Natural killer cell (primary cell): ENCODE results near the gene GBP6. TPM values are rescaled to one million over a fixed set of nuclear protein-coding genes. Genes with fewer than 3 reads are reported as not detected.

ENCODE experiments used
- ATAC-seq, 3 donors: fragments of 150-1000 bp in 2 of 3; fragments of 200-7000 bp in 1 of 3; cut with Tn5 transposase; 1 replicate in 1 of 3; 2 replicates in 2 of 3; pipeline ENCODE4 v1.10.0; 2021; ENCODE audit warnings: mild to moderate bottlenecking in 2 of 3, moderate library complexity in 2 of 3
- DNase-seq, 2 donors: peaks; one replicate each; pipeline versions ENCODE4 v3.0.0 to v3.0.0-alpha.2; 2013 to 2021; ENCODE audit warnings: mixed read lengths in 1 of 2
- H3K27ac ChIP-seq: one replicate; pipeline ENCODE4 v1.5.1; 2013; ENCODE audit warnings: mild to moderate bottlenecking, low read length
- H3K27me3 ChIP-seq: one replicate; pipeline ENCODE4 v1.6.1; 2013; ENCODE audit warnings: low read length; ENCODE audit not compliant: control insufficient read depth, insufficient read depth
- H3K36me3 ChIP-seq: one replicate; pipeline ENCODE4 v1.6.1; 2013; ENCODE audit warnings: low read length; ENCODE audit not compliant: control insufficient read depth, insufficient read depth
- H3K4me1 ChIP-seq: one replicate; pipeline ENCODE4 v1.6.1; 2013; ENCODE audit warnings: low read length; ENCODE audit not compliant: control insufficient read depth, insufficient read depth
- H3K4me3 ChIP-seq: one replicate; pipeline ENCODE4 v1.5.1; 2013; ENCODE audit warnings: low read length
- H3K9me3 ChIP-seq: one replicate; pipeline ENCODE4 v1.6.1; 2013; ENCODE audit warnings: low read length; ENCODE audit not compliant: control insufficient read depth, insufficient read depth
- H3K27ac Mint-ChIP-seq, 2 donors: one replicate each; pipeline ENCODE4 v1.8.0; 2022; ENCODE audit warnings: mild to moderate bottlenecking in 2 of 2, mixed read lengths in 2 of 2, moderate library complexity in 1 of 2
- H3K27me3 Mint-ChIP-seq, 2 donors: one replicate each; pipeline ENCODE4 v1.8.0; 2022; ENCODE audit warnings: low read depth in 2 of 2, mixed read lengths in 2 of 2
- H3K36me3 Mint-ChIP-seq: one replicate; pipeline ENCODE4 v1.8.0; 2022; ENCODE audit warnings: mixed read lengths
- H3K4me1 Mint-ChIP-seq, 2 donors: one replicate each; pipeline ENCODE4 v1.8.0; 2022; ENCODE audit warnings: mixed read lengths in 2 of 2
- H3K4me3 Mint-ChIP-seq: one replicate; pipeline ENCODE4 v1.8.0; 2022; ENCODE audit warnings: mild to moderate bottlenecking, moderate library complexity, mixed read lengths
- H3K9me3 Mint-ChIP-seq, 2 donors: one replicate each; pipeline ENCODE4 v1.8.0; 2022; ENCODE audit warnings: mixed read lengths in 2 of 2
- CTCF ChIP-seq: fragments of 200-600 bp; IDR thresholded peaks from one replicate; pipeline ENCODE4 v1.8.0; 2022; ENCODE audit warnings: antibody characterized with exemption
- WGBS: methylation state at CpG from one replicate; pipeline ENCODE4 v1.1.7; 2013; ENCODE audit warnings: missing lambda C conversion rate; ENCODE audit not compliant: insufficient coverage; 5-methylcytosine and 5-hydroxymethylcytosine counted together
- intact Hi-C: fragments of 100-400 bp; cut with micrococcal nuclease; formaldehyde crosslinking; loops from one replicate; pipeline ENCODE4 v1.14.2; 2022
- total RNA-seq, 4 donors: library from RNA; stranded (reverse); fragments of 120-200 nt in 1 of 4; gene quantifications; one replicate each; pipeline versions ENCODE4 v1.2.3 to v1.2.4, GENCODE V29; 2013 to 2022

Gene GBP6
- total RNA-seq, 3 donors from 2014 or later (not counting 1 experiment from before 2014, with no cell fraction given) = 0.23 to 0.40 (median 0.39) TPM

- no peaks in the 10 kb centered on the region for H3K36me3 ChIP-seq
- H3K9me3 ChIP-seq = no peaks in the 10 kb centered on the region
- H3K27ac ChIP-seq = no peak overlapping the region
- Mint-ChIP-seq H3K4me3 (no peak overlapping the region), H3K36me3 (no peaks in the 10 kb centered on the region), H3K9me3 (no peaks in the 10 kb centered on the region), H3K4me1 (peaks cover 16 to 20% of the 10 kb centered on the region in 2 donors), H3K27ac (no peak overlapping the region), H3K27me3 (peaks cover 0 to 10% of the 10 kb centered on the region in 2 donors)
- intact Hi-C loops = no loop called here
- DNase-seq (no peak), ATAC-seq (no peak)
- H3K4me1 ChIP-seq = peaks cover 5% of the 10 kb centered on the region
- TF ChIP-seq CTCF = no peak
- 98% methylated on average over 3 of the region's 3 CpGs for WGBS
- no peak overlapping the region for H3K4me3 ChIP-seq
- no peaks in the 10 kb centered on the region for H3K27me3 ChIP-seq
Measured at GRCh38 chr1:89361681-89362080, 2.2 kb upstream of the GBP6 start.

GRCh38 chr1:89363196-89363595, 663 bp upstream of the GBP6 start:
- TF ChIP-seq CTCF = no peak
- Mint-ChIP-seq H3K4me1 (peaks cover 12 to 17% of the 10 kb centered on the region in 2 donors), H3K4me3 (no peak overlapping the region), H3K27me3 (peaks cover 0 to 10% of the 10 kb centered on the region in 2 donors), H3K27ac (peak overlapping the region in 1 of 2 donors; percentile 16), H3K36me3 (no peaks in the 10 kb centered on the region), H3K9me3 (no peaks in the 10 kb centered on the region)
- no CpG with 5 or more reads among the region's 1 CpG for WGBS
- Histone ChIP-seq H3K4me3 (no peak overlapping the region), H3K4me1 (peaks cover 3% of the 10 kb centered on the region), H3K27me3 (no peaks in the 10 kb centered on the region), H3K36me3 (no peaks in the 10 kb centered on the region), H3K9me3 (no peaks in the 10 kb centered on the region), H3K27ac (no peak overlapping the region)
- DNase-seq = no peak
- peak in 1 of 3 donors; percentile 23 for ATAC-seq
- intact Hi-C loops = no loop called here

- H3K4me3 Mint-ChIP-seq = no peak overlapping the region
- no peak for TF ChIP-seq CTCF
- H3K9me3 Mint-ChIP-seq = no peaks in the 10 kb centered on the region
- Histone ChIP-seq H3K4me3 (no peak overlapping the region), H3K9me3 (no peaks in the 10 kb centered on the region), H3K27ac (no peak overlapping the region), H3K4me1 (no peaks in the 10 kb centered on the region), H3K27me3 (no peaks in the 10 kb centered on the region), H3K36me3 (no peaks in the 10 kb centered on the region)
- WGBS = 79% methylated on average over 3 of the region's 9 CpGs
- H3K4me1 Mint-ChIP-seq = peaks cover 9 to 13% of the 10 kb centered on the region in 2 donors
- intact Hi-C loops = no loop called here
- DNase-seq (no peak), ATAC-seq (no peak)
- no peak overlapping the region for H3K27ac Mint-ChIP-seq
- no peaks in the 10 kb centered on the region for H3K36me3 Mint-ChIP-seq
- peaks cover 4 to 20% of the 10 kb centered on the region in 2 donors for H3K27me3 Mint-ChIP-seq
Measured at GRCh38 chr1:89364954-89365550, 1.2 kb downstream of the GBP6 start.

- TF ChIP-seq CTCF = no peak
Measured at GRCh38 chr1:89367221-89367620, 3.4 kb downstream of the GBP6 start.

More at GRCh38 chr1:89367221-89367620, 3.4 kb downstream of the GBP6 start:
- H3K27me3 Mint-ChIP-seq = peaks cover 4 to 10% of the 10 kb centered on the region in 2 donors
- Histone ChIP-seq H3K4me1 (no peaks in the 10 kb centered on the region), H3K9me3 (no peaks in the 10 kb centered on the region), H3K27me3 (no peaks in the 10 kb centered on the region), H3K27ac (no peak overlapping the region), H3K36me3 (no peaks in the 10 kb centered on the region), H3K4me3 (no peak overlapping the region)
- WGBS = no CpG with 5 or more reads among the region's 1 CpG
- H3K36me3 Mint-ChIP-seq = no peaks in the 10 kb centered on the region
- no peak for ATAC-seq
- H3K9me3 Mint-ChIP-seq = no peaks in the 10 kb centered on the region
- H3K4me3 Mint-ChIP-seq = no peak overlapping the region
- H3K27ac Mint-ChIP-seq = no peak overlapping the region
- peaks cover 9 to 13% of the 10 kb centered on the region in 2 donors for H3K4me1 Mint-ChIP-seq
- intact Hi-C loops = no loop called here
- no peak for DNase-seq
